Activated gamma-delta T cell treated with anti-CD3 and anti-CD28 coated beads, Interleukin-2, amount 50 U/mL, for 16 hours (primary cell): ENCODE data around the gene CCDC198.

Experiments used
- DNase-seq: peaks from one replicate; pipeline ENCODE4 v3.0.0-alpha.2; 2020; ENCODE audit warnings: low read depth

Gene CCDC198

GRCh38 chr14:57464008-57464730 is 29.5 kb downstream of the CCDC198 start:
- DNase-seq, result no peak

- DNase-seq, result no peak
Measured at GRCh38 chr14:57462551-57462950, 31.1 kb downstream of the CCDC198 start.

- DNase-seq, result no peak
Measured at GRCh38 chr14:57461777-57462320, 31.8 kb downstream of the CCDC198 start.

GRCh38 chr14:57435923-57436322 is 57.7 kb downstream of the CCDC198 start:
- no peak for DNase-seq

DNA sequence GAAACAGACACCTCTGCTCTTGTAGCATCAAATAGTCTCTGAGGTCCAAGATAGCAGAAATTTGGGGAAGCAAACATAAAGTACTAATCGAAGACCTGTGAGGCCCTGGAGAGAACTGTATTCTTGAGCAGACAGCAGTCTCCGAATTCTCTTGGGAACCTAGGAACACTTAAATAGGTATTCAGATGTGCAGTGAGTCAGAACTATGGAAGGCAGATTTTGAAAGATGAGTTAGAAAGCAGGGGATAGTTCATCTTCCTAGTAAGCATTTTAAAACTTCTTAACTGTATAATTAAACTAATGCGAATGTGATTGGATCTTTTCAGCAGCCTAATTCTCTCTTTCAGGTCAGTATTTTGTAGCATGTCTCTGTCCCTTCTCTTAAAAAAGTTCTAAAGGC is 72.7 kb downstream of the CCDC198 start:
- DNase-seq, result no peak

DNA sequence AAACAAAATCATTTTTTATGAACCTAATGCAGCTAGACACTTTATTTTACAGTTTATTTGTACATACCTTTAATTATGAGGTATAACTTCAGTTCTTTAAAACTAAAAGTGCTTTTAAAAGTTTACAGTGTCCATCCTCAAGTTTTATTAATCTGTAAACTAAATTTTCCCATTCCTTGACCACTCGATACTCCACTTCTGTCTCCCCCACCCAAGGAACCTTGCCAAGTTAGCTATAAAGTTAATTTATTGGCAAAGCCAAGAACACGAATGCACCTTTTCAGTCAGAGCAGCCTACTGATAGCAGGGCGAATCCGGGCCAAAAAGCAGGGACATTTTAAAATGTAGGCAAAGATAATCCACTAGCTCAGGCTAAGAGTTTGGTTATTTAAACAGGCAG is 73.6 kb downstream of the CCDC198 start:
- no peak for DNase-seq
